K562 (cell line): Measurements from ENCODE around the gene AMFR. TPM values are rescaled to one million over a fixed set of nuclear protein-coding genes. Genes with fewer than 3 reads are reported as not detected.

Experiments
- CBX1 ChIP-seq: sonication (generic); IDR thresholded peaks from 2 replicates; pipeline ENCODE4 v1.6.1; 2016; ENCODE audit warnings: antibody characterized with exemption, low read depth, mild to moderate bottlenecking
- CXXC5 ChIP-seq: fragments of 250-450 bp; sonication (Bioruptor Pico); IDR thresholded peaks from 2 replicates; pipeline ENCODE4 v1.8.0; 2022; ENCODE audit warnings: inconsistent platforms, mild to moderate bottlenecking, moderate library complexity
- HINFP ChIP-seq: fragments of 450-650 bp; conservative IDR thresholded peaks from 2 replicates; pipeline ENCODE4 v1.6.1; 2016; ENCODE audit warnings: missing genetic modification characterization, low read depth, mild to moderate bottlenecking, control low read depth, missing compliant biosample characterization
- ILF3 ChIP-seq: fragments of 450-650 bp; IDR thresholded peaks from 2 replicates; pipeline ENCODE4 v1.6.1; 2018; ENCODE audit warnings: antibody characterized with exemption, mild to moderate bottlenecking, moderate library complexity, borderline replicate concordance
- KDM2B ChIP-seq: fragments of 250-450 bp; sonication (Bioruptor Pico); IDR thresholded peaks from 2 replicates; pipeline ENCODE4 v1.8.0; 2021; ENCODE audit warnings: mild to moderate bottlenecking, moderate library complexity
- KLF10 ChIP-seq: fragments of 250-450 bp; sonication (Bioruptor Pico); IDR thresholded peaks from 2 replicates; pipeline ENCODE4 v1.6.1; 2021; ENCODE audit warnings: matching md5 sums
- MITF ChIP-seq: IDR thresholded peaks from 2 replicates; pipeline ENCODE4 v1.6.1; 2014; ENCODE audit warnings: antibody characterized with exemption
- NKRF ChIP-seq: fragments of 450-650 bp; IDR thresholded peaks from 2 replicates; pipeline ENCODE4 v1.6.1; 2016; ENCODE audit warnings: borderline replicate concordance
- NR2C2 ChIP-seq, 2 experiments: fragments of 200-800 bp in 1 of 2; sonication (Bioruptor generic) in 1 of 2; sonication (generic) in 1 of 2; formaldehyde crosslinking in 1 of 2; IDR thresholded peaks; 2 replicates each; pipeline versions ENCODE4 v1.6.1 to v1.8.0; 2016 to 2022; ENCODE audit warnings: mild to moderate bottlenecking in 1 of 2, missing compliant biosample characterization in 1 of 2, missing genetic modification characterization in 1 of 2, missing genetic modification reagents in 1 of 2
- POLR2H ChIP-seq: IDR thresholded peaks from 2 replicates; pipeline ENCODE4 v1.6.1; 2016; ENCODE audit warnings: missing genetic modification characterization, low read depth, mild to moderate bottlenecking, control low read depth, missing compliant biosample characterization, moderate library complexity
- RBM22 ChIP-seq: fragments of 200-400 bp; formaldehyde crosslinking; IDR thresholded peaks from 2 replicates; pipeline ENCODE4 v1.6.1; 2018; ENCODE audit warnings: low read length, low read depth; ENCODE audit not compliant: poor library complexity, severe bottlenecking
- RFX5 ChIP-seq: IDR thresholded peaks from 2 replicates; pipeline ENCODE4 v1.6.1; 2011; ENCODE audit warnings: low read depth, mild to moderate bottlenecking, improper control_type of control experiment, low read length
- TFAP4 ChIP-seq: sonication (generic); formaldehyde crosslinking; IDR thresholded peaks from 2 replicates; pipeline ENCODE4 v1.8.0; 2022; ENCODE audit warnings: missing genetic modification reagents, mild to moderate bottlenecking, moderate library complexity, borderline replicate concordance
- TRIM28 ChIP-seq: fragments of 450-650 bp; IDR thresholded peaks from 2 replicates; pipeline ENCODE4 v1.6.1; 2017
- USF1 ChIP-seq: sonication (generic); formaldehyde crosslinking; IDR thresholded peaks from 2 replicates; pipeline ENCODE4 v1.9.0; 2022; ENCODE audit warnings: mild to moderate bottlenecking, missing genetic modification reagents
- XRCC4 ChIP-seq: IDR thresholded peaks from one replicate; pipeline ENCODE4 v1.6.1; 2011; ENCODE audit not compliant: insufficient read depth, insufficient read length; ENCODE audit errors: extremely low read depth
- ZEB2 ChIP-seq: fragments of 450-650 bp; IDR thresholded peaks from 2 replicates; pipeline ENCODE4 v1.6.1; 2016
- ZNF146 ChIP-seq: IDR thresholded peaks from one replicate; pipeline ENCODE4 v1.6.1; 2018; ENCODE audit warnings: missing compliant biosample characterization; ENCODE audit not compliant: unreplicated experiment
- ZNF184 ChIP-seq: sonication (generic); formaldehyde crosslinking; IDR thresholded peaks from 2 replicates; pipeline ENCODE4 v1.5.0; 2020; ENCODE audit warnings: missing genetic modification reagents
- ZNF699 ChIP-seq: fragments of 250-450 bp; sonication (Bioruptor Pico); IDR thresholded peaks from 2 replicates; pipeline ENCODE4 v1.8.0; 2021; ENCODE audit warnings: mild to moderate bottlenecking, moderate library complexity; ENCODE audit not compliant: insufficient replicate concordance
- ZNF778 ChIP-seq: fragments of 450-650 bp; formaldehyde crosslinking; IDR thresholded peaks from 2 replicates; pipeline ENCODE4 v1.4.0; 2020; ENCODE audit warnings: mild to moderate bottlenecking, moderate library complexity
- polyA plus RNA-seq, 8 experiments: library from polyadenylated mRNA; depleted of rRNA in 4 of 8; stranded (reverse) in 5 of 8; unstranded in 3 of 8; fragments of >200 nt; fragmentation: Nextera tagmentation in 2 of 8; fragmentation: Illumina TruSeq in 1 of 8; extraction: Ambion mirVana in 2 of 8; extraction: Trizol in 1 of 8; gene quantifications; 2 replicates each; pipeline versions ENCODE4 v1.2.1 to v1.2.3, GENCODE V29; 2011 to 2014; ENCODE audit warnings: inconsistent platforms in 1 of 8, missing spikeins in 1 of 8
- total RNA-seq, 7 experiments: library from RNA; depleted of rRNA in 6 of 7; stranded (reverse); fragments of >200 nt in 6 of 7; fragmentation: Illumina TruSeq in 2 of 7; extraction: Trizol in 2 of 7; gene quantifications; 2 replicates each; pipeline versions ENCODE4 v1.2.1 to v1.2.3, GENCODE V29; 2011 to 2021; ENCODE audit warnings: low replicate concordance in 1 of 7

AMFR gene
- total and polyA plus RNA-seq, 9 of the 15 experiments (the other 6 are each of a cell fraction or from before 2014, with no cell fraction given): 15.6 to 113 (median 58.4) TPM

- no peak; the same call in 1 of the 2 replicates for TF ChIP-seq CXXC5 (CRISPR knock-in tag)
- TF ChIP-seq ZNF146 (CRISPR knock-in tag): no peak
- TF ChIP-seq TFAP4 (CRISPR knock-in tag): peak; percentile 74; the same call in 1 of the 2 replicates
- TF ChIP-seq ZNF699: no peak
- no peak for TF ChIP-seq ZNF778 (CRISPR knock-in tag)
- TF ChIP-seq MITF: no peak
- no peak for TF ChIP-seq CBX1
- no peak for TF ChIP-seq TRIM28
- TF ChIP-seq POLR2H (tag): no peak
- no peak for TF ChIP-seq RFX5
- no peak for TF ChIP-seq HINFP (tag)
- no peak for TF ChIP-seq RBM22
- TF ChIP-seq XRCC4: no peak
- no peak for TF ChIP-seq KLF10
- TF ChIP-seq ILF3: no peak
- no peak for TF ChIP-seq NR2C2 (CRISPR knock-in tag; IDR thresholded peaks at IDR 0.05)
- peak; percentile 75 for TF ChIP-seq NR2C2 (tag; IDR thresholded peaks at IDR 0.05)
- TF ChIP-seq ZEB2: no peak
- TF ChIP-seq NKRF: no peak
- no peak for TF ChIP-seq ZNF184 (CRISPR knock-in tag)
- no peak for TF ChIP-seq USF1
- TF ChIP-seq KDM2B (CRISPR knock-in tag): no peak
Observed at GRCh38 chr16:56356276-56357240, 68.8 kb downstream of the AMFR start (continued).
